ENCODE data around the gene AJM1.

AJM1 gene

DNA sequence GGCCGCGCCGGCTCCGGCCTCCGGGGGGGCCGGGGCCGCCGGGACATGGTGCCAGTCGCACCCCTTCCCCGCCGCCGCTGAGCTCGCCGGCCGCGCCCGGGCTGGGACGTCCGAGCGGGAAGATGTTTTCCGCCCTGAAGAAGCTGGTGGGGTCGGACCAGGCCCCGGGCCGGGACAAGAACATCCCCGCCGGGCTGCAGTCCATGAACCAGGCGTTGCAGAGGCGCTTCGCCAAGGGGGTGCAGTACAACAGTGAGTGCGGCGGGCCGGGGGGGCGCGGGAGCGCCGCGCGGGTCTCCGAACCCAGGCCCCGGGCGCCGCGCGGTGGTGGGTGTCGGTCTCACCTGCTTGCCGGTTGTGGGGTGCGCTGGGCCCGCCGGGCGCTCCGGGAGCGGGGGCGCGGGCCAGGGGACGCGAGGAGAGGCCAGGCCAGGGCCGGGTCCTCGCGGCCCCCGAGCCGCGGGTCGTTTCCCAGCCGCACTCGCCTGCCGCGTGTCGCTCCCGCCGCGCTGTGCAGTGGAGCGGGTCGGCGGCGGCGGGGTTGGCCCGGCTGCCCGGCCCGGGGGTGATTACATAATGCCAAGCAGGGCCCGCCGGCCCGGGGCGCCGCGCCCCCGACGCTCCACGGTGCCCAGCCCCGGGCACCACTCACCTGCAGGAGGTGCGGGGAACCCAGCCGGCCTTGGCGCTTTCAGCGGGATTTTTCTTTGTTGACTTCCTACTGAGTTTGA lies 34.0 kb upstream of the AJM1 start:
- peak; percentile 37 for DNase-seq (ENCODE audit: low spot score)

GRCh38 chr9:136808806-136809158 lies 33.5 kb upstream of the AJM1 start:
- DNase-seq (ENCODE audit: low spot score), result peak; percentile 60

DNA sequence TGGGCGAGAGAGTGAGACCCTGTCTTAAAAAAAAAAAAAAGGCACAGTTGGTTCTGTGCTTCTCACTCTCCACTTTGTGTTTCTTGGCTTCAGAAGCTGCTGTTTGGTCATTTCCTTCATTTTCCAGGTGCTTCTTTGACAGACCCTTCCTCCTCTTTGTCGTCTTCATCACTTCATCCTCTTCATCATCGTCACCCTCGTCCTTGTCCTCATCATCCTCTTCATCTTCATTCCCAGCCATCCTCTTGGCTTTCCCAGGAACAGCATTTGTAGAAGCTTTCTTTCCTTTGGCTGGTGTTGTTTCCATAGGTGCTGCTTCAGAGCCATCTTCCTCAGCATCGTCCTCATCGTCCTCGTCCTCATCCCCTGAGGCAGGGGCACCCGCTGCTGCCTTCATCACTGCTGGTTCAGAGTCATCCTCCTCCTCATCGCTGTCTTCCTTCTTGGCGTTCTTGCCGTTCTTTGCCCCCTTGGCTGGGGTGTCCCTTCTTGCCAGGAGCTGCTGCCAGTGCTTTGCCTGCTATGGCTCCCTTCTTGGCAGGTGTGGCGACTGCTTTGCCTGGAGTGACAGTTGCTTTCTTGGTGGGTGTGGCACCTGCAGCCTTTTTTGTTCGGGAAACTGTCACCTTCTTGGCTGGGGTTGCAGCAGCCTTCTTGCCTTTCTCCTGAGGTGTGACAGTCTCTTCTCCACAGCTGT lies 27.4 kb upstream of the AJM1 start:
- DNase-seq (ENCODE audit: low spot score), result no peak

DNA sequence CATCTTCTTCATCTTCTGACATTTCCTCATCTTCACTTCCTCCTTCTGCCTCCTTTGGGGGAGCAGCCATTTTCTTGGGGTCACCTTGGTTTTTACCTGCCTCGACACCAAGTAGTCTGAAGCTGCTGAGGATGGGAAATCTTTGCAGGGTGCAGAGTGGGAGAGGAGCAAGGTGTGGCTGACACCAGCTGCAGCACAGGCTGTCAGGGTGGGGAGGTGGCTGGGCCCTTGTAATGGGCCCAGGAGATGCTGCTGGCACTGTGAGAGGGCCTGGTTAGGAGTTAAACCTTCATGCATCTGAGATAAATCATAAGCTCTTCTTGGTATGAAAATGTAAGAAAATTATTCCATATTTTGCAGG lies 26.9 kb upstream of the AJM1 start:
- no peak for DNase-seq (ENCODE audit: low spot score)

- peak; percentile 73 for DNase-seq (ENCODE audit: low spot score)
Observed at GRCh38 chr9:136820971-136821825, 21.1 kb upstream of the AJM1 start.

GRCh38 chr9:136821826-136822544 lies 20.3 kb upstream of the AJM1 start:
- no peak for DNase-seq (ENCODE audit: low spot score)

- no peak for DNase-seq (ENCODE audit: low spot score)
Observed at GRCh38 chr9:136823136-136824046, 18.9 kb upstream of the AJM1 start.

GRCh38 chr9:136824496-136825225 lies 17.6 kb upstream of the AJM1 start:
- DNase-seq (ENCODE audit: low spot score), result no peak

GRCh38 chr9:136825295-136826187 lies 16.7 kb upstream of the AJM1 start:
- no peak for DNase-seq (ENCODE audit: low spot score)

- no peak for DNase-seq (ENCODE audit: low spot score)
Observed at GRCh38 chr9:136826188-136826541, 16.1 kb upstream of the AJM1 start.

DNA sequence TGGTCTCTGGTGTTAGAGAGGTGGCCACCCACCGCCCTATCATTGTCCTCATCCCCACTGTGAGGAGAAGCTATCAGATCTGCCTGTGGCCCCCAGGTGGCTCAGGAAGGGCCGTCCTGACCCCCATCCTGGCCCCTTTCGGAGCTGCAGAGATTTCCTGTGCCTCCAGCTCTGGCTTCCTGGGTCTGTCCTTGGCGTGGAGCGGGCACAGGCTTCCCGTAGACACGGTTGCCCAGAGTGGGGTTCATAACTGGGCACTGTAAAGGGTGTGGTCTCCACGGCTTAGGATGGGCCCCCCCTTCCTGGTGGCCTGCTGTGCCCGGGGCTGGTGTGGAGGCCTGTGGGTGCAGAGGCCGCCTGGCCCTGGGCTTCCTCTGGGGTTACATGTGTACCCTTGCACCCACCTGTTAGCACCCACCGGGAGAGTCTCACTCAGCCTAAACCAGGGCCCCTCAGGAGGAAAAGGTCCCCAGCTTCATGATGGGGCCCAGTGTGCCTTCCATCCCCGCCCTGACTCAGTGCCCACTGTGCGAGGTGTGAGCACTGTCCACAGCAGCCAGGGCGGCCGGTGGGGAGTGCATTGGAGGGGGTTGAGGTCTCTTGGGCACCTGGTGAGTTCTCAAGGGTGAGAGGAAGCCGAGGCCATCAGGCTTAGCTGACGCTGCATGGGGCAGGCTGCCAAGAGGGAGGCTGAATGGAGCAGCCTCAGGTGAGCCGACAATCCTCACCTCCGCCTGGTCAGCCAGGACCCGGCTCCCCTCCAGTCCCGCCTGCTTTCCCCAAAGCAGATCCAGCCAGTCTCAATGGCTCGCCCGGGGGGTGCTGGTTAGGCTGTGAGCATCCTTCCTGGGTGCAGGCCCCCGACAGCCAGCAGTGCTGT lies 15.3 kb upstream of the AJM1 start:
- DNase-seq (ENCODE audit: low spot score), result no peak

- no peak for DNase-seq (ENCODE audit: low spot score)
Observed at GRCh38 chr9:136827794-136828473, 14.3 kb upstream of the AJM1 start.

DNA sequence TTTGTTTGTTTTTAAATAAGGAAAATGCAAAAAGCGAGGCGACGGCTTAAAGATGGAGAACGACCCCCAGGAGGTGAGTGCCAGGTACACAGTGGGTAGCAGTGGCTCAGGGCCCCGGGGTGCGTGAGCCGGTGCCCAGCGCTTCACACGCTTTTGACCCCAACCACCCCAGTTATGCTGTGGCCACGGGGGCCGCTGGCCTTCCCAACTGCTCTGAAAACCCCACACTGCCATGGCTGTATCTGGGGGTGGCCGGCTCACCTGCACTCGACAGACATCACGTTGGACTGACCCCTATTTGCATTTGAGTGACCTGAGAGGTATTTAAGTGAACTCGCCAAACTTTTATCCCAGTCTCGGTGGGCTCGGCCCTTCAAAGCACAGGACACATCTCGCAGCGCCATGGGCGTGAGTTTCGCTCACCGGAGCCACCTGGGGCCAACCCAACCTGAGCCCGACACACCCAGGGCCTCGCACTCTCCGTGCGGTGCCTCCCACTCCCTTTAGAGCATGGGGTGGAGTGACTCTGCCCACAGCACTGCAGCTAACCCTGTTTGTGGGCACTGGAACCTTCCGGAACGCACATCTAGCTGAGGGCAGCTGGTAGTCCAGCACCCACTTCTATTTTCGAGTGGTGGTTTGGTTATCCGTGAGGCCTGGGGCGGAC lies 13.7 kb upstream of the AJM1 start:
- no peak for DNase-seq (ENCODE audit: low spot score)

DNA sequence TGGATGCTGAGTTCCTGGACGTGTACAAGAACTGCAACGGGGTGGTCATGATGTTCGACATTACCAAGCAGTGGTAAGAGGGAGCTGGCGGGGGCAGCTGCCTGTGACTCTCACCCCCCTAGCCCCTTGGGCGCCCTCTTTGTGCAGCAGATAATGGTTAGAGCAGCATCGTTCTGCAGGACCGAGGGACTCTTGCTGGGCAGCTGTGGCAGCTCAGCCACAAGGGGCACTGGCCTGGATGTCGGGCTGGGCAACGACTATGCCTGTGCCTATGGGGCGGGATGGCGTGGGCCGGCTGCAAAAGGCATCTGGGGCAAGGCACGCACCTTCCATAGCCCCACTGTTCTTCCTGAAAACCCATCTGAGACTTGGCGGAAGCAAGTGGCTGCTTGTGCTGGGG lies 12.9 kb upstream of the AJM1 start:
- DNase-seq (ENCODE audit: low spot score), result no peak

GRCh38 chr9:136829981-136830885 lies 12.0 kb upstream of the AJM1 start:
- no peak for DNase-seq (ENCODE audit: low spot score)

- no peak for DNase-seq (ENCODE audit: low spot score)
Observed at GRCh38 chr9:136831002-136831719, 11.1 kb upstream of the AJM1 start.
